BE2C (cell line): ENCODE measurements around the gene CRKL.

Source experiments
- DNase-seq: peaks from one replicate; pipeline ENCODE4 v3.0.0-alpha.2; 2020
- H3K27me3 ChIP-seq: fragments of 250-450 bp; sonication (Bioruptor Pico); 2 replicates; pipeline ENCODE4 v1.5.1; 2020; ENCODE audit warnings: mild to moderate bottlenecking
- H3K36me3 ChIP-seq: fragments of 250-450 bp; sonication (Bioruptor Pico); 2 replicates; pipeline ENCODE4 v1.5.1; 2020; ENCODE audit warnings: mild to moderate bottlenecking
- H3K4me1 ChIP-seq: fragments of 250-450 bp; sonication (Bioruptor Pico); 2 replicates; pipeline ENCODE4 v1.5.1; 2020
- H3K4me3 ChIP-seq: 2 replicates; pipeline ENCODE4 v1.5.1; 2011; ENCODE audit warnings: low read depth, low read length
- H3K9me3 ChIP-seq: fragments of 250-450 bp; sonication (Bioruptor Pico); 2 replicates; pipeline ENCODE4 v1.5.1; 2020
- TF ChIP-seq, protein P1 (sequence below): IDR thresholded peaks from 2 replicates; pipeline ENCODE4 v1.5.1; 2012; ENCODE audit warnings: mild to moderate bottlenecking, low read depth, low read length

CRKL gene

DNA sequence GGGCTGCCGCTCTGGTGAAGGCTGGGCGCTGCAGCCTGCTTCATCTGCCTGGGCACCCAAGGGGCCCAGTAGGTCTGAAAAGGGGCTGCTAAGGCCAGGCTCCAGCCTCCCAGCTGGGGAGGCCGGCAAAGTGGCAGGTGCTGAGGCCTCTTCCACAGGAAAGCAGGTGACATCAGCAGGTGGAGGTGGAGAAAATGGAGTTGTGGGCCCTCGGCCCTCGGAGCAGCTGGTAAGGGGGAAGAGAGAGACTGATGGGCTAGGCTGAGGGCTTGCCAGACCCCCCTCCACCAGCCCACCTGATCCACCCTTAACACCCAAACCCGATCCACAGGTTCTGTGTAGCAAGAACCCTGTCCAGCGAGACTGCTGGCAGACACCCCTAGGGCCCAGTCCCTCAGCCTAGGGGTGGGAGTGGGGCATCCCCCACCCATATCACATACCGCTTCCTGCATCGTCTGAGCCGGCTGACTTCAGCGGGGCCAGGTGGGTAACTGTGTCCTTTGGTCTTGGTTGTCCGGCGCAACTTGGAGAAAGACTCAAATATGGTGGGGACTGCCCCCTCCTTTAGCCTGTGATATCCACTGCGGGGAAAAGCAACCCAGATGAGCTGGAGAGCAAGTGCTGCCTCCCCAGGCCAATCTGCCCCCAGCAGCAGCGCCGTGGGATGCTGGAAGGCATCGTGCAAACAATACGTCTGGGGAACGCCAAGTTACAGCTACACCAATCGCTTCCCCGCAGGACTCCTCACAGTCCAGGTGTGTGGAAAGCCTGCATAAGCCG, 83.2 kb downstream of the CRKL start:
- H3K36me3 ChIP-seq = peaks cover 47% of the 10 kb centered on the region
- H3K4me1 ChIP-seq = peaks cover 5% of the 10 kb centered on the region; the same call in 1 of the 2 replicates
- H3K27me3 ChIP-seq = no peaks in the 10 kb centered on the region
- H3K4me3 ChIP-seq = peak overlapping the region; percentile 94
- no peak for DNase-seq
- TF ChIP-seq, protein P1, sequence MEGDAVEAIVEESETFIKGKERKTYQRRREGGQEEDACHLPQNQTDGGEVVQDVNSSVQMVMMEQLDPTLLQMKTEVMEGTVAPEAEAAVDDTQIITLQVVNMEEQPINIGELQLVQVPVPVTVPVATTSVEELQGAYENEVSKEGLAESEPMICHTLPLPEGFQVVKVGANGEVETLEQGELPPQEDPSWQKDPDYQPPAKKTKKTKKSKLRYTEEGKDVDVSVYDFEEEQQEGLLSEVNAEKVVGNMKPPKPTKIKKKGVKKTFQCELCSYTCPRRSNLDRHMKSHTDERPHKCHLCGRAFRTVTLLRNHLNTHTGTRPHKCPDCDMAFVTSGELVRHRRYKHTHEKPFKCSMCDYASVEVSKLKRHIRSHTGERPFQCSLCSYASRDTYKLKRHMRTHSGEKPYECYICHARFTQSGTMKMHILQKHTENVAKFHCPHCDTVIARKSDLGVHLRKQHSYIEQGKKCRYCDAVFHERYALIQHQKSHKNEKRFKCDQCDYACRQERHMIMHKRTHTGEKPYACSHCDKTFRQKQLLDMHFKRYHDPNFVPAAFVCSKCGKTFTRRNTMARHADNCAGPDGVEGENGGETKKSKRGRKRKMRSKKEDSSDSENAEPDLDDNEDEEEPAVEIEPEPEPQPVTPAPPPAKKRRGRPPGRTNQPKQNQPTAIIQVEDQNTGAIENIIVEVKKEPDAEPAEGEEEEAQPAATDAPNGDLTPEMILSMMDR = no peak
- no peaks in the 10 kb centered on the region for H3K9me3 ChIP-seq

- peaks cover 5% of the 10 kb centered on the region; the same call in 1 of the 2 replicates for H3K4me1 ChIP-seq
- no peak for DNase-seq
- H3K36me3 ChIP-seq = peaks cover 49% of the 10 kb centered on the region
- TF ChIP-seq, protein P1 = no peak
- H3K4me3 ChIP-seq = peak overlapping the region; percentile 94
- H3K27me3 ChIP-seq = no peaks in the 10 kb centered on the region
- H3K9me3 ChIP-seq = no peaks in the 10 kb centered on the region
Observed at GRCh38 chr22:21000987-21001600, 83.9 kb downstream of the CRKL start.

GRCh38 chr22:21001601-21002325, 84.6 kb downstream of the CRKL start, which contains the start of gene THAP7:
Gene THAP7, minus strand, starts transcription at chr22:21002118. Its CDS starts 207 bp downstream, at chr22:21001911.
- DNase-seq = peak; percentile 99
- TF ChIP-seq, protein P1 = no peak
- Histone ChIP-seq H3K9me3 (no peaks in the 10 kb centered on the region), H3K36me3 (peaks cover 45% of the 10 kb centered on the region), H3K4me3 (peak within 1 kb of the TSS; percentile 94), H3K4me1 (peaks cover 5% of the 10 kb centered on the region; the same call in 1 of the 2 replicates), H3K27me3 (no peaks in the 10 kb centered on the region)
